H1 (cell line): Measurements from ENCODE around the gene RAP1A. TPM values are rescaled to one million over a fixed set of nuclear protein-coding genes. Genes with fewer than 3 reads are reported as not detected.
"Not testable (repeated sequence)": the region's sequence is repeated elsewhere in the genome, so short reads cannot be mapped to it uniquely, and the experiment has no call there.

ENCODE experiments used
- CTCF ChIA-PET: fragments of 300-600 bp; sonication (Branson Sonifier 250); formaldehyde crosslinking; loops from one replicate; lab custom pipeline; 2021; ENCODE audit not compliant: partially characterized antibody; lab: Charles Lee
- POLR2A ChIA-PET: fragments of 300-600 bp; sonication (Branson Sonifier 250); formaldehyde crosslinking; loops from one replicate; lab custom pipeline; 2021; ENCODE audit warnings: inconsistent platforms; ENCODE audit not compliant: partially characterized antibody; lab: Charles Lee
- DNase-seq, 2 experiments: peaks; one replicate each; pipeline versions ENCODE4 v3.0.0 to v3.0.0-alpha.2; 2010 to 2022; ENCODE audit warnings: low spot score in 2 of 2, low read depth in 1 of 2, mixed read lengths in 1 of 2
- FAIRE-seq: peaks from 2 replicates; lab custom pipeline; 2011; peaks lifted over from hg19 to GRCh38; lab: Jason Lieb, UNC
- H2AFZ ChIP-seq: 2 replicates; pipeline ENCODE4 v1.8.1; 2012; ENCODE audit warnings: low read length, inconsistent platforms
- H2AK5ac ChIP-seq: 2 replicates; pipeline ENCODE4 v1.6.1; 2013; ENCODE audit warnings: low read depth, low read length
- H2BK120ac ChIP-seq: replicated peaks from 2 replicates; pipeline ENCODE3; 2013; ENCODE audit warnings: low read depth, low read length, inconsistent platforms
- H2BK12ac ChIP-seq: 2 replicates; pipeline ENCODE4 v1.6.1; 2013; ENCODE audit warnings: low read depth, low read length
- H2BK15ac ChIP-seq: 2 replicates; pipeline ENCODE4 v1.6.1; 2013; ENCODE audit warnings: low read length
- H2BK20ac ChIP-seq: 2 replicates; pipeline ENCODE4 v1.6.1; 2013; ENCODE audit warnings: low read length
- H2BK5ac ChIP-seq: 2 replicates; pipeline ENCODE4 v1.6.1; 2013; ENCODE audit warnings: low read depth, low read length
- H3K14ac ChIP-seq: 2 replicates; pipeline ENCODE4 v1.6.1; 2013; ENCODE audit warnings: inconsistent platforms; ENCODE audit not compliant: insufficient read length
- H3K18ac ChIP-seq: 2 replicates; pipeline ENCODE4 v1.6.1; 2013; ENCODE audit warnings: low read length; ENCODE audit errors: extremely low read depth
- H3K23ac ChIP-seq: 2 replicates; pipeline ENCODE4 v1.6.1; 2013; ENCODE audit warnings: inconsistent platforms; ENCODE audit not compliant: insufficient read length
- H3K23me2 ChIP-seq: 2 replicates; pipeline ENCODE4 v1.6.1; 2013; ENCODE audit warnings: low read depth, low read length
- H3K27ac ChIP-seq: 2 replicates; pipeline ENCODE4 v1.6.1; 2011; ENCODE audit warnings: low read depth, low read length, inconsistent platforms
- H3K27me3 ChIP-seq, 4 experiments: replicated peaks in 1 of 4; 1 replicate in 1 of 4; 2 replicates in 3 of 4; pipeline versions ENCODE4 v1.6.1 to v1.8.1; 2011 to 2013; ENCODE audit warnings: low read length in 3 of 4, mild to moderate bottlenecking in 3 of 4, inconsistent platforms in 2 of 4, mixed read lengths in 2 of 4, moderate library complexity in 1 of 4; ENCODE audit not compliant: control insufficient read depth in 3 of 4, insufficient read depth in 3 of 4; ENCODE audit errors: extremely low read depth in 1 of 4
- H3K36me3 ChIP-seq, 4 experiments: 2 replicates each; pipeline versions ENCODE4 v1.6.1 to v1.8.1; 2011 to 2013; ENCODE audit warnings: mild to moderate bottlenecking in 4 of 4, low read length in 3 of 4, moderate library complexity in 2 of 4, control low read depth in 1 of 4, inconsistent platforms in 1 of 4; ENCODE audit not compliant: insufficient read depth in 4 of 4, control insufficient read depth in 2 of 4
- H3K4ac ChIP-seq: replicated peaks from 2 replicates; pipeline ENCODE3; 2013; ENCODE audit warnings: low read length, low read depth, mixed read lengths, inconsistent platforms; ENCODE audit not compliant: insufficient read length
- H3K4me1 ChIP-seq, 4 experiments: replicated peaks in 1 of 4; 1 replicate in 1 of 4; 2 replicates in 3 of 4; pipeline versions ENCODE4 v1.6.1 to v1.8.1; 2011 to 2013; ENCODE audit warnings: low read length in 3 of 4, inconsistent platforms in 2 of 4, mixed read lengths in 1 of 4; ENCODE audit not compliant: insufficient read depth in 4 of 4, control insufficient read depth in 3 of 4
- H3K4me2 ChIP-seq, 2 experiments: 2 replicates each; pipeline versions ENCODE4 v1.6.1 to v1.8.1; 2011 to 2013; ENCODE audit warnings: low read depth in 2 of 2, low read length in 2 of 2, control low read depth in 1 of 2, inconsistent platforms in 1 of 2, mild to moderate bottlenecking in 1 of 2; ENCODE audit not compliant: insufficient read depth in 1 of 2
- H3K4me3 ChIP-seq, 4 experiments: fragments of 200-600, 300-600 bp in 1 of 4; sonication (generic), shearing (Covaris generic), sonication (Bioruptor Twin) in 1 of 4; 2 replicates each; pipeline versions ENCODE4 v1.5.1 to v1.8.1; 2011 to 2016; ENCODE audit warnings: low read length in 4 of 4, low read depth in 3 of 4, control low read depth in 2 of 4, inconsistent platforms in 2 of 4, mild to moderate bottlenecking in 2 of 4, mixed read lengths in 1 of 4, moderate library complexity in 1 of 4; ENCODE audit not compliant: insufficient read depth in 2 of 4; ENCODE audit errors: extremely low read depth in 1 of 4
- H3K56ac ChIP-seq: replicated peaks from 2 replicates; pipeline ENCODE3; 2013; ENCODE audit warnings: low read depth, mild to moderate bottlenecking, mixed read lengths, low read length, inconsistent platforms; ENCODE audit not compliant: insufficient read length
- H3K79me1 ChIP-seq: 2 replicates; pipeline ENCODE4 v1.6.1; 2013; ENCODE audit warnings: low read depth, low read length, control low read depth
- H3K79me2 ChIP-seq, 2 experiments: 2 replicates each; pipeline versions ENCODE4 v1.6.1 to v1.8.1; 2012 to 2013; ENCODE audit warnings: low read length in 2 of 2, mild to moderate bottlenecking in 2 of 2, inconsistent platforms in 1 of 2; ENCODE audit not compliant: insufficient read depth in 2 of 2, control insufficient read depth in 1 of 2
- H3K9ac ChIP-seq, 4 experiments: replicated peaks in 1 of 4; 1 replicate in 1 of 4; 2 replicates in 3 of 4; pipeline versions ENCODE4 v1.6.1 to v1.8.1; 2011 to 2013; ENCODE audit warnings: low read depth in 3 of 4, low read length in 3 of 4, control low read depth in 2 of 4, mild to moderate bottlenecking in 2 of 4, moderate library complexity in 2 of 4, inconsistent platforms in 1 of 4; ENCODE audit errors: extremely low read depth in 1 of 4
- H3K9me3 ChIP-seq, 2 experiments: 2 replicates each; pipeline versions ENCODE4 v1.6.1 to v1.8.1; 2012 to 2013; ENCODE audit warnings: mild to moderate bottlenecking in 2 of 2, moderate library complexity in 2 of 2, control low read depth in 1 of 2, inconsistent platforms in 1 of 2, low read depth in 1 of 2, low read length in 1 of 2, mixed read lengths in 1 of 2; ENCODE audit not compliant: insufficient read depth in 2 of 2
- H4K20me1 ChIP-seq, 2 experiments: replicated peaks in 1 of 2; 2 replicates each; pipeline versions ENCODE3 to v1.8.1; 2011 to 2013; ENCODE audit warnings: inconsistent platforms in 2 of 2, low read length in 2 of 2, mild to moderate bottlenecking in 1 of 2; ENCODE audit not compliant: insufficient read depth in 2 of 2, control insufficient read depth in 1 of 2
- H4K5ac ChIP-seq: 2 replicates; pipeline ENCODE4 v1.6.1; 2013; ENCODE audit warnings: low read length, low read depth, mixed read lengths, inconsistent platforms; ENCODE audit not compliant: insufficient read length
- H4K8ac ChIP-seq: 2 replicates; pipeline ENCODE4 v1.8.0; 2013; ENCODE audit warnings: mild to moderate bottlenecking, moderate library complexity, low read length, inconsistent platforms; ENCODE audit not compliant: insufficient read depth; ENCODE audit errors: extremely low read depth
- H4K91ac ChIP-seq: replicated peaks from 2 replicates; pipeline ENCODE3; 2013; ENCODE audit warnings: low read length, mixed read lengths, inconsistent platforms; ENCODE audit not compliant: insufficient read length
- WGBS, 2 experiments: shearing (Covaris generic) in 1 of 2; methylation state at CpG; one replicate each; pipeline versions ENCODE4 v1.1.6 to v1.1.7; 2013 to 2015; ENCODE audit warnings: low lambda C conversion rate in 2 of 2, mixed read lengths in 2 of 2, inconsistent platforms in 1 of 2, low coverage in 1 of 2, missing lambda C conversion rate in 1 of 2; ENCODE audit not compliant: insufficient replicate concordance in 2 of 2, insufficient coverage in 1 of 2, insufficient read length in 1 of 2; ENCODE audit errors: extremely low coverage in 1 of 2, missing lambda C conversion rate in 1 of 2; 5-methylcytosine and 5-hydroxymethylcytosine counted together
- polyA plus RNA-seq, 7 experiments: library from polyadenylated mRNA; depleted of rRNA in 3 of 7; stranded (reverse) in 5 of 7; unstranded in 2 of 7; fragments of >200 nt in 5 of 7; fragments of 200-250 nt in 2 of 7; gene quantifications; 1 replicate in 5 of 7; 2 replicates in 1 of 7; 4 replicates in 1 of 7; pipeline versions ENCODE4 v1.2.1 to v1.2.3, GENCODE V29; 2011 to 2013; ENCODE audit warnings: missing spikeins in 2 of 7, mixed read lengths in 2 of 7
- total RNA-seq: library from RNA; stranded (reverse); fragmentation: NEBNext Ultra II Directional; extraction: Animal tissue kit (Norgen Biotek cat#: 25700); gene quantifications from 2 replicates; pipeline ENCODE4 v1.2.1, GENCODE V29; 2021

The RAP1A gene
- total and polyA plus RNA-seq, 2 of the 8 experiments (the other 6 are each of a cell fraction or from before 2014, with no cell fraction given): 10.9 to 35.8 TPM

DNA sequence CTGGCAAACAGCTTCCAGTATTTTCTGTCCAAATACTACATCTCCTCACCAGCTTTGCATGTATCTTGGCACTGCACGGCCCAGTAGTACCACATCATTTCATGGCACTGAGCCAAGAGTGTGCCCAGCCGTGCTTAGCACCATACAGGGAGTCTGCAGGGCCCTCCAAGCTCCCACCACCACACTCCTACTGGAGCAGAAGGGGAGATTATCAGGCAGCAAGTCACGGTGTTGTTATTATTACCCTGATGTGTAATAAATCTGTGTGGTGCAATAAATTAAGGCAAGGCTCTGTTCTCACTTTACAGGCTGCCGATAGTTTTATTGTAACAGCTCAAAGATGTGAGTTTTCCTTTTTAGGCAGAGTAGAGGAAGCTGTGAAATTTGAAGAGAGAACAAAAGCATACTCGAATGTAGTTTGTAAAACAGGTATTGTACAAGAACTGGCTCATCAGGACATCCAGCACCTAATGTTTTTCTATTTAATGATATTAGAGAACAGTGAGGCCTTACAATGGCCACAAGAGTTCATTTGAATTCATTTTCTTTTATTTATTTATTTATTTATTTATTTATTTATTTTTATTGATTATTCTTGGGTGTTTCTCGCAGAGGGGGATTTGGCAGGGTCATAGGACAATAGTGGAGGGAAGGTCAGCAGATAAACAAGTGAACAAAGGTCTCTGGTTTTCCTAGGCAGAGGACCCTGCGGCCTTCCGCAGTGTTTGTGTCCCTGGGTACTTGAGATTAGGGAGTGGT, 13.0 kb upstream of the RAP1A start:
- H3K56ac ChIP-seq, H4K8ac ChIP-seq, H2BK120ac ChIP-seq, H4K5ac ChIP-seq, H3K9ac ChIP-seq, H2AK5ac ChIP-seq, H3K18ac ChIP-seq, H2AFZ ChIP-seq, H3K27me3 ChIP-seq, H3K4me1 ChIP-seq, H3K23ac ChIP-seq, H3K4me3 ChIP-seq, H3K79me1 ChIP-seq, DNase-seq, POLR2A ChIA-PET, H3K4me2 ChIP-seq, CTCF ChIA-PET, H4K91ac ChIP-seq, H3K23me2 ChIP-seq, FAIRE-seq, H3K79me2 ChIP-seq, H2BK20ac ChIP-seq, H2BK15ac ChIP-seq, H3K27ac ChIP-seq, H2BK5ac ChIP-seq, H4K20me1 ChIP-seq, H3K36me3 ChIP-seq, H3K14ac ChIP-seq, H3K4ac ChIP-seq, H2BK12ac ChIP-seq: not testable (repeated sequence)
- H3K9me3 ChIP-seq: peaks cover 3 to 16% of the 10 kb centered on the region in 2 experiments; a peak in 3 of 4 replicates
- WGBS, 2 experiments: 93% methylated on average over 6 of the region's 8 CpGs; no CpG with 5 or more reads in 1 of the 2 experiments

DNA sequence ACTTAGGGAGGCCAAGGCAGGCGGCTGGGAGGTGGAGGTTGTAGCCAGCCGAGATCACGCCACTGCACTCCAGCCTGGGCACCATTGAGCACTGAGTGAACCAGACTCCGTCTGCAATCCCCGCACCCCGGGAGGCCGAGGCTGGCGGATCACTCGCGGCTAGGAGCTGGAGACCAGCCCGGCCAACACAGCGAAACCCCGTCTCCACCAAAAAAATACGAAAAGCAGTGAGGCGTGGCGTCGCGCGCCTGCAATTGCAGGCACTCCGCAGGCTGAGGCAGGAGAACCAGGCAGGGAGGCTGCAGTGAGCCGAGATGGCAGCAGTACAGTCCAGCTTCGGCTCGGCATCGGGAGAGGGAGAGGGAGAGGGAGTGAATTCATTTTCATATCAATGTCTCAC, 11.1 kb upstream of the RAP1A start:
- H2BK5ac ChIP-seq, H4K91ac ChIP-seq, H3K18ac ChIP-seq, H2BK120ac ChIP-seq, H3K4me2 ChIP-seq, H2AFZ ChIP-seq, H2BK20ac ChIP-seq, H3K27ac ChIP-seq, H4K5ac ChIP-seq, H3K4ac ChIP-seq, H2BK15ac ChIP-seq, H3K56ac ChIP-seq, H2AK5ac ChIP-seq, H3K27me3 ChIP-seq, H3K79me2 ChIP-seq, H3K23me2 ChIP-seq, H3K36me3 ChIP-seq, DNase-seq, H3K79me1 ChIP-seq, H3K14ac ChIP-seq, H3K4me1 ChIP-seq, CTCF ChIA-PET, H3K4me3 ChIP-seq, H2BK12ac ChIP-seq, H3K9ac ChIP-seq, FAIRE-seq, POLR2A ChIA-PET, H4K20me1 ChIP-seq, H4K8ac ChIP-seq, H3K23ac ChIP-seq: not testable (repeated sequence)
- H3K9me3 ChIP-seq: peaks cover 3 to 16% of the 10 kb centered on the region in 2 experiments; a peak in 3 of 4 replicates
- 97% methylated on average over 19 of the region's 24 CpGs; no CpG with 5 or more reads in 1 of the 2 experiments for WGBS, 2 experiments
